ENCODE measurements around the gene RBL1.
A peak's percentile ranks its signal among the peaks of the same experiment; 100 is the strongest.
"Not testable (repeated sequence)": the region's sequence is repeated elsewhere in the genome, so short reads cannot be mapped to it uniquely, and the experiment has no call there.

RBL1 gene

GRCh38 chr20:37095599-37096414 lies at the start of gene RBL1:
Gene RBL1, minus strand, starts transcription at chr20:37095997. Its CDS starts 69 bp downstream, at chr20:37095928.
- DNase-seq (ENCODE audit: low read depth in 1 of 2, low spot score in 1 of 2), result peak; percentile 70 to 73

GRCh38 chr20:37144856-37145404 lies 49.1 kb upstream of the RBL1 start:
- no peak for DNase-seq (ENCODE audit: low read depth in 1 of 2, low spot score in 1 of 2)

- no peak for DNase-seq (ENCODE audit: low read depth in 1 of 2, low spot score in 1 of 2)
Observed at GRCh38 chr20:37142708-37143107, 46.9 kb upstream of the RBL1 start.

- no peak for DNase-seq (ENCODE audit: low read depth in 1 of 2, low spot score in 1 of 2)
Observed at GRCh38 chr20:37137547-37137946, 41.8 kb upstream of the RBL1 start.

- DNase-seq (ENCODE audit: low read depth in 1 of 2, low spot score in 1 of 2), result no peak
Observed at GRCh38 chr20:37133952-37134351, 38.2 kb upstream of the RBL1 start.

GRCh38 chr20:37131486-37131885 lies 35.7 kb upstream of the RBL1 start:
- DNase-seq (ENCODE audit: low read depth in 1 of 2, low spot score in 1 of 2), result no peak

GRCh38 chr20:37128803-37129202 lies 33.0 kb upstream of the RBL1 start:
- no peak for DNase-seq (ENCODE audit: low read depth in 1 of 2, low spot score in 1 of 2)

- not testable (repeated sequence) for DNase-seq (ENCODE audit: low read depth in 1 of 2, low spot score in 1 of 2)
Observed at GRCh38 chr20:37126290-37126689, 30.5 kb upstream of the RBL1 start.

- no peak for DNase-seq (ENCODE audit: low read depth in 1 of 2, low spot score in 1 of 2)
Observed at GRCh38 chr20:37123441-37123840, 27.6 kb upstream of the RBL1 start.

- DNase-seq (ENCODE audit: low read depth in 1 of 2, low spot score in 1 of 2), result no peak
Observed at GRCh38 chr20:37120497-37120896, 24.7 kb upstream of the RBL1 start.

- no peak for DNase-seq (ENCODE audit: low read depth in 1 of 2, low spot score in 1 of 2)
Observed at GRCh38 chr20:37119356-37120036, 23.7 kb upstream of the RBL1 start.

- DNase-seq (ENCODE audit: low read depth in 1 of 2, low spot score in 1 of 2), result no peak
Observed at GRCh38 chr20:37114012-37114411, 18.2 kb upstream of the RBL1 start.

GRCh38 chr20:37111926-37112455 lies 16.2 kb upstream of the RBL1 start:
- no peak for DNase-seq (ENCODE audit: low read depth in 1 of 2, low spot score in 1 of 2)

GRCh38 chr20:37108676-37109075 lies 12.9 kb upstream of the RBL1 start:
- no peak for DNase-seq (ENCODE audit: low read depth in 1 of 2, low spot score in 1 of 2)

GRCh38 chr20:37102571-37102970 lies 6.8 kb upstream of the RBL1 start:
- no peak for DNase-seq (ENCODE audit: low read depth in 1 of 2, low spot score in 1 of 2)

GRCh38 chr20:37096415-37097041 lies 731 bp upstream of the RBL1 start:
- DNase-seq (ENCODE audit: low read depth in 1 of 2, low spot score in 1 of 2), result no peak

GRCh38 chr20:37095108-37095598 lies 644 bp downstream of the RBL1 start:
- DNase-seq (ENCODE audit: low read depth in 1 of 2, low spot score in 1 of 2), result peak; percentile 13 to 25

- no peak for DNase-seq (ENCODE audit: low read depth in 1 of 2, low spot score in 1 of 2)
Observed at GRCh38 chr20:37090407-37090806, 5.4 kb downstream of the RBL1 start.

- peak in 1 of 2 donors; percentile 26 for DNase-seq (ENCODE audit: low read depth in 1 of 2, low spot score in 1 of 2)
Observed at GRCh38 chr20:37081717-37082289, 14.0 kb downstream of the RBL1 start.

- no peak for DNase-seq (ENCODE audit: low read depth in 1 of 2, low spot score in 1 of 2)
Observed at GRCh38 chr20:37077009-37077408, 18.8 kb downstream of the RBL1 start.
